HG03565 (cell line): ENCODE data around the gene RYR1.
"Not testable (repeated sequence)": the region's sequence is repeated elsewhere in the genome, so short reads cannot be mapped to it uniquely, and the experiment has no call there.

Source experiments
- ATAC-seq: cut with Tn5 transposase; IDR thresholded peaks from one replicate; pipeline ENCODE4 v1.9.1; 2021; ENCODE audit warnings: mild to moderate bottlenecking, moderate library complexity; ENCODE audit not compliant: unreplicated experiment

RYR1 gene

DNA sequence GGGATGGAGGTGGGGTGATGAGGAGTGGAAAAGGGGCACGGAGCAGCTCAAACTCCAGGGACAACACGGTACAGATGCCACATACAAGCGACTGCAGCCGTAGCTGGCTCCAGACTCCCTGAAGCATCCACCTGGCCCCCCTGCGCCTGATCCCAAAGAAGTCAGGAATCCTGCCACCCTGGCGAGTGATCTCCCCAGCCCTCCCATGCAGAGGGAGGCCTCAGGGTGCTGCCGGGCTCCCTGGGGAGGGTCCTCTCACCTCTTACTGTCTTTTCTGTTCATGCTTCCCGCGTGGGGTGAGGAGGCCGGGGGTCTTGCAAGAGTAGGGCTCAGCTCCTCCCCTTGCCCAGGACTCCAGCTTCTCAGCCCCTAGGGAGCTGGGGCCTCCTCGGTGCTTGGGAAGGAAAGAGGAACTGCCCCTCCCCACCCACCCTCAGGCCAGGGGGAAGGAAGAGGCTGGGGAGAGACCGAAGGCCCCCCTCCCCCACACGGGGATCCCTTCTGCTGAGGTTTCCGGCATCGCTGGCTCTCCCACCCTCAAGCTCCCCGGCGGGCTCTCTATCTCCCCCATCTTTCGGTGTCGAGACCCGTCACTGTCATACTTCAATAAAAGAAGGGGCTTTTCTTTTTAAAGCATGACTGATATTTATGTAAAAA, 7.6 kb upstream of the RYR1 start, which contains the start of gene RASGRP4:
TSS of gene RASGRP4 (minus strand) at position 410 of the 657 bp plus-strand sequence. CDS start at position 282, 128 bp downstream.
- no peak for ATAC-seq

- not testable (repeated sequence) for ATAC-seq
These were observed 6.3 kb upstream of the RYR1 start for GRCh38 chr19:38427035-38427677.

GRCh38 chr19:38429055-38429810, 4.3 kb upstream of the RYR1 start:
- ATAC-seq: no peak

- no peak for ATAC-seq
These were observed 3.7 kb upstream of the RYR1 start for GRCh38 chr19:38429811-38430156.

GRCh38 chr19:38430931-38431330, 2.6 kb upstream of the RYR1 start:
- ATAC-seq: no peak

- no peak for ATAC-seq
These were observed 1.1 kb downstream of the RYR1 start for GRCh38 chr19:38434549-38435051.

- no peak for ATAC-seq
These were observed 3.8 kb downstream of the RYR1 start for GRCh38 chr19:38437295-38437694.

- ATAC-seq: no peak
These were observed 4.4 kb downstream of the RYR1 start for GRCh38 chr19:38437917-38438316.

DNA sequence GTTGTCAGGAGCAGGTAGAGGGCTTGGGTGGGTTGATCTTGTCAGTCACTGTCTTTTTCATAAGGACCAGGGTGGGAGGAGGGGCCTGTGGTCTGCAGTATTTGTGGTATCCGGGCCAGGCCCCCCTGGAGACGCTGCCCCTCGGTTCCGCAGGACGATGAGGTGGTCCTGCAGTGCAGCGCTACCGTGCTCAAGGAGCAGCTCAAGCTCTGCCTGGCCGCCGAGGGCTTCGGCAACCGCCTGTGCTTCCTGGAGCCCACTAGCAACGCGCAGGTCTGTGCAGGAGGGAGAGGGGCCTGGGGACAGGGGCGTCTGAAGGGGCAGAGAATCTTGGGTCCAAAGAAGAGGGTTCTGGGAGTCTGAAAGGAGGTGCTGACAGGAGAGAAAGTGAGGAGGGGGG, 7.1 kb downstream of the RYR1 start:
- no peak for ATAC-seq

DNA sequence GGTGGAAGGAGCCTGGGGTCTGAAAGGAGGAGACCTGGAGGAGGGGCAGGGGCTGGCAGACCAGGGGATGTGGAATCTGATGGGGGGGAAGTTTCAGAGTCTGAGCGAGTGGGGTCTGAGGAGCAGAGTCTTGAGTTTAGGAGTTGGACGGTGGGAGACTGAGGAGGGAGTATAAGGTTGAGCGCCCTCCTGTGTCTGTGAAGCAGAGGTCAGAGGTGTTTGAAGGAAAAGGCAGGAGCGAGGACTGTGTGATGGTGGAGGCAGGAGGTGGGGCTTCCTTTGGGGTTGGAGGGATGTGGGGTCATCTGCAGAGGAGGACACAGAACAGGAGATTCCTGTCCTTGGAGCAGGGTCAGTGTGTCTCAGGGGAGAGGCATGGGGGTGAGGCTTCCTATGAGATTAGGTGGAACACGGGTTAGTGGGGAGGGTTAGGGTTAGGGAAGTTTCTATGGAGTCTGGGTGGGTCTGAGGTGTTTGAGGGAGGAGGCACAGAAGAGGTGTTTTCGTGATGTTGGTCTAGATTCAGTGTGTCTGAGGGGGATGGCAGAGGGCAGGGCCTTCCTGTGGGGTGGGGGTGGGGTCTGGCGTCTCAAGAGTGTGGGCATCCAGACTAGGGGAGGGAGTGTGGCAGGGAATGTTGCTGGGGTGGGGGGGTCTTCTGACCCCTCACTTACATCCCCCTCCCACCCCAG, 8.3 kb downstream of the RYR1 start:
- ATAC-seq: no peak

DNA sequence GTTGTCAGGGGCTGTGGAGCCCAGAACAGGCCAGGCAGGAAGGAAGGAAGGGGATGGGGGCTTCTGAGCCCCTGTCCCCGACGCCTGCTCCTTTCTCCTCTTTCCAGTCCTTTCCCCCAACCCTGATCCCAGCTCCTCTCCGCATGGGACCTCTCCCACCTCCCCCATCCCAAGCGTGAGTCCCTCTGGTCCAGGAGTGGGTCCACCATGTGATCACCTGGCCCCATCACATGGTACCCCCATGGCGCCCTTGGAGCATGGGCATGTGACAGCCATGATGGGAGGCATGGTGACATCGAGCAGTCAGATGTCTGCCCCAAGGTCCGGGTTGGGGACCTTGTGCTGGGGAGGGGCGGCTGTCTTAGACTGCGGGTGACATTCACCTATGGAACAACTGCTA, 9.2 kb downstream of the RYR1 start:
- no peak for ATAC-seq

DNA sequence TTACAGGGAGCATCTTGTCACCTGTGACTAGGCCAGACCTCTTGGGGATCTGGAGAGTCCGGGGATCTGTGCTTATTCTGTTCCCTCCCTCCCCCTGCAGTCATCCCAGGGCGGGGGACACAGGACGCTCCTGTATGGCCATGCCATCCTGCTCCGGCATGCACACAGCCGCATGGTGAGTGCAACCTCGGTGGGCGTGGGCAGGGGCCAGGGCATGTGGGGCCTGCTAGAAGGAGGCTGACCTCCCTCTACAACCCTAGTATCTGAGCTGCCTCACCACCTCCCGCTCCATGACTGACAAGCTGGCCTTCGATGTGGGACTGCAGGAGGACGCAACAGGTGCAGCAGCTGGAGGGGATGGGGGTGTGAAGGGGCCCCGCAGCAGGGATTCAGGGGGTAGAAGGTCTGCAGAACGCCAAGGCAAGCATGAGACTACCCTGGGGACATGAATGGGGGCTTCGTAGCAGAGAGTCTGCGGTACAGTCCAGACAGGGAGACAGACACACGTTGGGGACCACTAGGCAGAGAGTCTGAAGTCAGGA, 10.0 kb downstream of the RYR1 start:
- no peak for ATAC-seq

- no peak for ATAC-seq
These were observed 10.5 kb downstream of the RYR1 start for GRCh38 chr19:38444026-38444425.

DNA sequence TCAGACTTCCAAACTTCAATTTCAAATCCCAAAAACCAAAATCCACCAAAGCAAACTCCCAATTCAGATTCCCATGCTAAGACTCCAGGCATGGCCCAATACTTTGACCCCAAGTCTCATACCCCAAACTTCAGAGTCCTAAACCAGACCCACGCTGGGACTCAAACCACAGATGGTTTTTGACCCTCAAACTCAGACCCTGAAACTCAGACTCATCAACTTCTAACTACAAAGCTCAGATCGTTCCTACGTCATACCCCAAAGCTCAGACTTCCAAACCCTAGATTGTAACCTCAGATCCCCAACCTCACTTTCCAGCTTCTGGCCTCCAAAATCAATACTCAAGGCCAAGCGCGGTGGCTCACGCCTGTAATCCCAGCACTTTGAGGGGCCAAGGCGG, 11.9 kb downstream of the RYR1 start:
- ATAC-seq: no peak

DNA sequence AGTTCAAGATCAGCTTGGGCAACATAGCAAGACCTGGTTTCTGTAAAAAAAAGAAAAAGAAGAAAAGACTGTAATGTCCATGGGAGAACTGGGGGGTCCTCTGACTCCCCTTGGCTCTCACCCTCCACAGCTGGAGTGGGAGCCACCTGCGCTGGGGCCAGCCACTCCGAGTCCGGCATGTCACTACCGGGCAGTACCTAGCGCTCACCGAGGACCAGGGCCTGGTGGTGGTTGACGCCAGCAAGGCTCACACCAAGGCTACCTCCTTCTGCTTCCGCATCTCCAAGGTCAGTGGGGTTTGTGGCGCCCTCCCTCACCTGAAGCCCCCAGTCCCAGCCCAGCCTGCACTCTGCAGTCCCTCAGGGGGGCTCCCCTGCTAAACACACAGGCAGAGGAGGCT, 14.7 kb downstream of the RYR1 start:
- no peak for ATAC-seq

GRCh38 chr19:38449518-38449917, 16.0 kb downstream of the RYR1 start:
- no peak for ATAC-seq

DNA sequence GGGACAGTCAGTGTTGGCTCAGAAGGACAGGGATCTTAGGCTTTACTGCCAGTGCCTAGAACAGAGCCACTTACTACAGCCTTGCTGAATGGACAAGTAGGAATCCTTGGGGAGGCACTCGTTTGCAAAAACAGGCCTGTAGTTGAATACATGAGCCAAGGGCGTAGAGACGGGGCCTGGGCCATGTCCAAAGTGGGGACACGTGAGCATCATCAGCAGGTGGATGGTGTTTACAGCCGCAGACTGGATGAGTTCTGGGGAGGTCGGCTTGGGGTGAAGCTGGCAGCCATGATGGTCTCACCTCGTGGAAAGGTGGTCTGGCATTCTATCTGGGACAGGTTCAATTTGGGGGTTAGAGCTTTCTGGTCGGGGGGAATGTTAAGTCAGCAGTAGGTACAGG, 17.5 kb downstream of the RYR1 start:
- ATAC-seq: no peak

GRCh38 chr19:38451629-38452028, 18.1 kb downstream of the RYR1 start:
- ATAC-seq: no peak

- ATAC-seq: no peak
These were observed 19.2 kb downstream of the RYR1 start for GRCh38 chr19:38452430-38453366.

GRCh38 chr19:38453596-38453995, 20.1 kb downstream of the RYR1 start:
- ATAC-seq: no peak
